Immature natural killer cell (primary cell): ENCODE results near the gene ECE2. TPM values are rescaled to one million over a fixed set of nuclear protein-coding genes. Genes with fewer than 3 reads are reported as not detected.
A peak's percentile ranks its signal among the peaks of the same experiment; 100 is the strongest.

Source experiments
- DNase-seq, 3 donors: peaks; one replicate each; pipeline ENCODE4 v3.0.0; 2022; ENCODE audit warnings: mixed read lengths in 1 of 3
- H3K27ac Mint-ChIP-seq, 6 donors: one replicate each; pipeline ENCODE4 v1.8.0; 2020; ENCODE audit warnings: mixed read lengths in 6 of 6, mild to moderate bottlenecking in 5 of 6, inconsistent platforms in 4 of 6, moderate library complexity in 3 of 6
- H3K27me3 Mint-ChIP-seq, 3 donors: one replicate each; pipeline ENCODE4 v1.8.0; 2020 to 2021; ENCODE audit warnings: low read depth in 3 of 3, mild to moderate bottlenecking in 3 of 3, mixed read lengths in 3 of 3, moderate library complexity in 3 of 3, inconsistent platforms in 1 of 3
- H3K36me3 Mint-ChIP-seq, 3 donors: one replicate each; pipeline ENCODE4 v1.8.0; 2020; ENCODE audit warnings: mixed read lengths in 3 of 3, inconsistent platforms in 2 of 3, mild to moderate bottlenecking in 2 of 3
- H3K4me1 Mint-ChIP-seq, 2 donors: one replicate each; pipeline ENCODE4 v1.8.0; 2020; ENCODE audit warnings: inconsistent platforms in 2 of 2, mild to moderate bottlenecking in 2 of 2, mixed read lengths in 2 of 2, moderate library complexity in 1 of 2
- H3K4me3 Mint-ChIP-seq, 5 donors: one replicate each; pipeline ENCODE4 v1.8.0; 2020; ENCODE audit warnings: mild to moderate bottlenecking in 5 of 5, mixed read lengths in 5 of 5, inconsistent platforms in 3 of 5, moderate library complexity in 3 of 5
- H3K9me3 Mint-ChIP-seq, 6 donors: one replicate each; pipeline ENCODE4 v1.8.0; 2020; ENCODE audit warnings: mild to moderate bottlenecking in 6 of 6, mixed read lengths in 6 of 6, inconsistent platforms in 4 of 6, moderate library complexity in 3 of 6
- polyA plus RNA-seq, 3 donors: library from polyadenylated mRNA; unstranded; fragments of 300-500 nt; fragmentation: Illumina TruSeq; gene quantifications; one replicate each; pipeline ENCODE4 v1.2.3, GENCODE V29; 2021

ECE2 gene
- polyA plus RNA-seq, 3 donors from 2014 or later, result not detected

- Mint-ChIP-seq H3K27me3 (peaks cover 2 to 19% (median 4%) of the 10 kb centered on the region in 3 donors), H3K27ac (peak overlapping the region; percentile 70 to 96 (median 84)), H3K4me1 (peaks cover 37 to 43% of the 10 kb centered on the region in 2 donors), H3K36me3 (peaks cover 7 to 23% (median 8%) of the 10 kb centered on the region in 3 donors), H3K4me3 (peak overlapping the region; percentile 63 to 85 (median 75)), H3K9me3 (no peaks in the 10 kb centered on the region)
- DNase-seq, result no peak
Measured at GRCh38 chr3:184316792-184317191, 41.0 kb downstream of the ECE2 start.

- H3K36me3 Mint-ChIP-seq, result peaks cover 9 to 26% (median 10%) of the 10 kb centered on the region in 3 donors
- H3K27me3 Mint-ChIP-seq, result peaks cover 2 to 19% (median 4%) of the 10 kb centered on the region in 3 donors
- H3K27ac Mint-ChIP-seq, result peak overlapping the region in 5 of 6 donors; percentile 31 to 96 (median 83)
- DNase-seq, result no peak
- peak overlapping the region; percentile 14 to 46 (median 24) for H3K4me3 Mint-ChIP-seq
- H3K9me3 Mint-ChIP-seq, result no peaks in the 10 kb centered on the region
- peaks cover 37 to 43% of the 10 kb centered on the region in 2 donors for H3K4me1 Mint-ChIP-seq
Measured at GRCh38 chr3:184317201-184317600, 41.4 kb downstream of the ECE2 start.

- H3K27me3 Mint-ChIP-seq, result peaks cover 4 to 12% (median 5%) of the 10 kb centered on the region in 3 donors
- H3K4me3 Mint-ChIP-seq, result no peak overlapping the region
- H3K36me3 Mint-ChIP-seq, result peaks cover 25 to 50% (median 25%) of the 10 kb centered on the region in 3 donors
- DNase-seq, result no peak
- H3K4me1 Mint-ChIP-seq, result peaks cover 37% of the 10 kb centered on the region in 2 donors
- no peak overlapping the region for H3K27ac Mint-ChIP-seq
- no peaks in the 10 kb centered on the region for H3K9me3 Mint-ChIP-seq
Measured at GRCh38 chr3:184320104-184320445, 44.3 kb downstream of the ECE2 start.

- no peak for DNase-seq
- no peaks in the 10 kb centered on the region for H3K9me3 Mint-ChIP-seq
- peaks cover 30 to 65% (median 33%) of the 10 kb centered on the region in 3 donors for H3K36me3 Mint-ChIP-seq
- H3K4me1 Mint-ChIP-seq, result peaks cover 26 to 28% of the 10 kb centered on the region in 2 donors
- no peak overlapping the region for H3K27ac Mint-ChIP-seq
- no peak overlapping the region for H3K4me3 Mint-ChIP-seq
- peaks cover 2 to 8% (median 3%) of the 10 kb centered on the region in 3 donors for H3K27me3 Mint-ChIP-seq
Measured at GRCh38 chr3:184321666-184322065, 45.8 kb downstream of the ECE2 start.

GRCh38 chr3:184322731-184323487, 47.1 kb downstream of the ECE2 start:
- H3K36me3 Mint-ChIP-seq, result peaks cover 36 to 71% (median 36%) of the 10 kb centered on the region in 3 donors
- H3K27me3 Mint-ChIP-seq, result peaks cover 4 to 8% (median 7%) of the 10 kb centered on the region in 3 donors
- no peaks in the 10 kb centered on the region for H3K9me3 Mint-ChIP-seq
- no peak overlapping the region for H3K4me3 Mint-ChIP-seq
- H3K4me1 Mint-ChIP-seq, result peaks cover 14 to 16% of the 10 kb centered on the region in 2 donors
- peak overlapping the region in 3 of 6 donors; percentile 61 to 77 (median 64) for H3K27ac Mint-ChIP-seq
- no peak for DNase-seq

- DNase-seq, result no peak
- Mint-ChIP-seq H3K4me3 (no peak overlapping the region), H3K9me3 (no peaks in the 10 kb centered on the region), H3K27me3 (peaks cover 4 to 8% (median 7%) of the 10 kb centered on the region in 3 donors), H3K4me1 (peaks cover 11 to 12% of the 10 kb centered on the region in 2 donors), H3K36me3 (peaks cover 38 to 74% (median 39%) of the 10 kb centered on the region in 3 donors), H3K27ac (no peak overlapping the region)
Measured at GRCh38 chr3:184323696-184324095, 47.9 kb downstream of the ECE2 start.

- peaks cover 2 to 8% (median 4%) of the 10 kb centered on the region in 3 donors for H3K27me3 Mint-ChIP-seq
- DNase-seq, result no peak
- no peak overlapping the region for H3K4me3 Mint-ChIP-seq
- peaks cover 0 to 4% of the 10 kb centered on the region in 2 donors for H3K4me1 Mint-ChIP-seq
- peaks cover 43 to 85% (median 47%) of the 10 kb centered on the region in 3 donors for H3K36me3 Mint-ChIP-seq
- H3K27ac Mint-ChIP-seq, result peak overlapping the region in 3 of 6 donors; percentile 9 to 62 (median 22)
- no peaks in the 10 kb centered on the region for H3K9me3 Mint-ChIP-seq
Measured at GRCh38 chr3:184325269-184325668, 49.4 kb downstream of the ECE2 start.

GRCh38 chr3:184325715-184326369, 50.0 kb downstream of the ECE2 start:
- H3K27ac Mint-ChIP-seq, result peak overlapping the region in 1 of 6 donors; percentile 22

GRCh38 chr3:184327171-184327570, 51.3 kb downstream of the ECE2 start:
- Mint-ChIP-seq H3K27me3 (peaks cover 2 to 8% (median 2%) of the 10 kb centered on the region in 3 donors), H3K9me3 (no peaks in the 10 kb centered on the region), H3K4me1 (peaks cover 0 to 2% of the 10 kb centered on the region in 2 donors), H3K27ac (peak overlapping the region in 2 of 6 donors; percentile 6 to 55), H3K4me3 (no peak overlapping the region), H3K36me3 (peaks cover 34 to 82% (median 47%) of the 10 kb centered on the region in 3 donors)
- DNase-seq, result no peak

More at GRCh38 chr3:184325715-184326369, 50.0 kb downstream of the ECE2 start:
- H3K9me3 Mint-ChIP-seq, result no peaks in the 10 kb centered on the region
- H3K27me3 Mint-ChIP-seq, result peaks cover 2 to 8% (median 4%) of the 10 kb centered on the region in 3 donors
- H3K4me1 Mint-ChIP-seq, result peaks cover 0 to 4% of the 10 kb centered on the region in 2 donors
- H3K4me3 Mint-ChIP-seq, result no peak overlapping the region
- DNase-seq, result no peak
- H3K36me3 Mint-ChIP-seq, result peaks cover 42 to 83% (median 47%) of the 10 kb centered on the region in 3 donors

GRCh38 chr3:184328516-184328915, 52.7 kb downstream of the ECE2 start:
- Mint-ChIP-seq H3K4me3 (no peak overlapping the region), H3K27ac (peak overlapping the region in 2 of 6 donors; percentile 34 to 39), H3K9me3 (no peaks in the 10 kb centered on the region), H3K27me3 (peaks cover 2 to 7% (median 2%) of the 10 kb centered on the region in 3 donors), H3K4me1 (peaks cover 0 to 2% of the 10 kb centered on the region in 2 donors), H3K36me3 (peaks cover 36 to 81% (median 48%) of the 10 kb centered on the region in 3 donors)
- no peak for DNase-seq

GRCh38 chr3:184332370-184333090, 56.7 kb downstream of the ECE2 start:
- no peak for DNase-seq
- H3K36me3 Mint-ChIP-seq, result peaks cover 16 to 55% (median 22%) of the 10 kb centered on the region in 3 donors
- H3K27me3 Mint-ChIP-seq, result peaks cover 2 to 5% (median 5%) of the 10 kb centered on the region in 3 donors
- H3K27ac Mint-ChIP-seq, result peak overlapping the region; percentile 5 to 97 (median 90)
- H3K4me1 Mint-ChIP-seq, result peaks cover 15 to 19% of the 10 kb centered on the region in 2 donors
- H3K9me3 Mint-ChIP-seq, result no peaks in the 10 kb centered on the region
- H3K4me3 Mint-ChIP-seq, result peak overlapping the region in 1 of 5 donors; percentile 1

- H3K4me1 Mint-ChIP-seq, result peaks cover 20 to 25% of the 10 kb centered on the region in 2 donors
- H3K36me3 Mint-ChIP-seq, result peaks cover 16 to 50% (median 22%) of the 10 kb centered on the region in 3 donors
- no peak for DNase-seq
- peak overlapping the region; percentile 41 to 97 (median 90) for H3K27ac Mint-ChIP-seq
- no peaks in the 10 kb centered on the region for H3K9me3 Mint-ChIP-seq
- H3K4me3 Mint-ChIP-seq, result no peak overlapping the region
- peaks cover 2 to 7% (median 7%) of the 10 kb centered on the region in 3 donors for H3K27me3 Mint-ChIP-seq
Measured at GRCh38 chr3:184333190-184333589, 57.4 kb downstream of the ECE2 start.

GRCh38 chr3:184333700-184334099, 57.9 kb downstream of the ECE2 start:
- Mint-ChIP-seq H3K27me3 (peaks cover 2 to 7% (median 7%) of the 10 kb centered on the region in 3 donors), H3K36me3 (peaks cover 13 to 45% (median 19%) of the 10 kb centered on the region in 3 donors), H3K4me1 (peaks cover 21 to 25% of the 10 kb centered on the region in 2 donors), H3K9me3 (no peaks in the 10 kb centered on the region), H3K4me3 (peak overlapping the region in 2 of 5 donors; percentile 1 to 2), H3K27ac (peak overlapping the region; percentile 41 to 97 (median 90))
- no peak for DNase-seq
